Fibroblast of villous mesenchyme (primary cell): ENCODE measurements around the gene LDHA. TPM values are rescaled to one million over a fixed set of nuclear protein-coding genes. Genes with fewer than 3 reads are reported as not detected.
A peak's percentile ranks its signal among the peaks of the same experiment; 100 is the strongest.

Experiments
- DNase-seq: peaks from one replicate; pipeline ENCODE4 v3.0.0-alpha.2; 2010; ENCODE audit warnings: low read depth
- H3K4me3 ChIP-seq: 2 replicates; pipeline ENCODE4 v1.5.1; 2011; ENCODE audit warnings: low read depth, mild to moderate bottlenecking, low read length
- total RNA-seq: library from RNA; depleted of rRNA; stranded (reverse); fragments of >200 nt; gene quantifications from 2 replicates; pipeline ENCODE4 v1.2.3, GENCODE V29; 2012
- TF ChIP-seq, protein P1 (sequence below): IDR thresholded peaks from 2 replicates; pipeline ENCODE4 v1.5.1; 2012; ENCODE audit warnings: low read depth, mild to moderate bottlenecking, low read length; ENCODE audit not compliant: insufficient read depth

LDHA gene
- total RNA-seq: 497 and 586 TPM in 2 replicates

DNA sequence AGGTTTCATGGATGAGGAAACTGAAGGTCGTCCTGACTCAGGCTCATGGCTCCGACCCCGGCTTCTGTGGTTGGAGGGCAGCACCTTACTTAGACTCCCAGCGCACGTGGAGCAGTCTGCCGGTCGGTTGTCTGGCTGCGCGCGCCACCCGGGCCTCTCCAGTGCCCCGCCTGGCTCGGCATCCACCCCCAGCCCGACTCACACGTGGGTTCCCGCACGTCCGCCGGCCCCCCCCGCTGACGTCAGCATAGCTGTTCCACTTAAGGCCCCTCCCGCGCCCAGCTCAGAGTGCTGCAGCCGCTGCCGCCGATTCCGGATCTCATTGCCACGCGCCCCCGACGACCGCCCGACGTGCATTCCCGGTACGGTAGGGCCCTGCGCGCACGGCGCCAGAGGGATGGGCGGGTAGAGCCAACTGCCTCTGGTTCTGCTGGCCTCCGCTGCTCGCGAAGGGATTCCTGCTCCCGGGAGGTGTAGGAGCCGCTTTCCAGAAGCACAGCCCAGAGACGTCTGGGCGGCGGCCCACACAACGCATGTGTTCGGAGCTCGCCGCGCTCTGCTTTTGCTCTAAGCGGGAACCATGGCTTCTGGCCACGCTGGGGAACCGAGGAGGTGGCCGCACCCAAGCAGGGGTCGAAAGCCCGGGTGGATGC, at the start of gene LDHA:
Gene LDHA, plus strand, starts transcription at position 289 of the 653 bp plus-strand sequence. CDS start 2,280 bp downstream, outside the sequence.
- DNase-seq: peak; percentile 99
- TF ChIP-seq, protein P1, sequence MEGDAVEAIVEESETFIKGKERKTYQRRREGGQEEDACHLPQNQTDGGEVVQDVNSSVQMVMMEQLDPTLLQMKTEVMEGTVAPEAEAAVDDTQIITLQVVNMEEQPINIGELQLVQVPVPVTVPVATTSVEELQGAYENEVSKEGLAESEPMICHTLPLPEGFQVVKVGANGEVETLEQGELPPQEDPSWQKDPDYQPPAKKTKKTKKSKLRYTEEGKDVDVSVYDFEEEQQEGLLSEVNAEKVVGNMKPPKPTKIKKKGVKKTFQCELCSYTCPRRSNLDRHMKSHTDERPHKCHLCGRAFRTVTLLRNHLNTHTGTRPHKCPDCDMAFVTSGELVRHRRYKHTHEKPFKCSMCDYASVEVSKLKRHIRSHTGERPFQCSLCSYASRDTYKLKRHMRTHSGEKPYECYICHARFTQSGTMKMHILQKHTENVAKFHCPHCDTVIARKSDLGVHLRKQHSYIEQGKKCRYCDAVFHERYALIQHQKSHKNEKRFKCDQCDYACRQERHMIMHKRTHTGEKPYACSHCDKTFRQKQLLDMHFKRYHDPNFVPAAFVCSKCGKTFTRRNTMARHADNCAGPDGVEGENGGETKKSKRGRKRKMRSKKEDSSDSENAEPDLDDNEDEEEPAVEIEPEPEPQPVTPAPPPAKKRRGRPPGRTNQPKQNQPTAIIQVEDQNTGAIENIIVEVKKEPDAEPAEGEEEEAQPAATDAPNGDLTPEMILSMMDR: no peak
- peak within 1 kb of the TSS; percentile 91 for H3K4me3 ChIP-seq

DNA sequence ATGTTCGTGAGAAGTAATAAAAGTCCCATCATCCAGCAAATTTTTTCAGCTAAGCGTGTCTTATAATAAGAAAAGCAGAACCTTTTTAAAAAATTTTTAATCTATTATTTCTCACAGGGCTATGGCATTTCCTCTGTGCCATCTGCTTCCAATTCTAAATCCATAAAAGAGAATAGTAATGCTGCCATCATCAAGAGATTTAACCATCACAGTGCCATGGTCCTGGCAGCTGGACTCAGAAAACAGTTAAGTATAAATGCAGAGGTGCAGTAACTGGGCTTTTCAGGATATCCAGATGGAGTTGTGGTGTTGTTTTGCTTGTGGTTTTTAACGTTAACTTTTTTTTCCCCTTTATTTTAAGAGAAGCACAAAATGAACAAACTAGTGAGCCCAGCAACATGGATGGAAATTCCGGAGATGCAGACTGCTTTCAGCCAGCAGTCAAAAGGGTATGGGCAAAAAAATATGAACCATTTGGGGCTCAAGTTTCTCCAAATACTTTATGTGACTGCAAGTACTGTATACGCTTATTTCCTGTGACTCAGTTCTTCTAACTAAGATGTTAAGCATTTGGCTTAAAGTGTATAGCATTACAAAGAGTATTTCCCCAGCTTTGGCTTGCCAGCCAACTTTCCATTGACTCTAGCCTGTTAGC, 46.8 kb upstream of the LDHA start:
- TF ChIP-seq, protein P1: no peak
- no peak overlapping the region for H3K4me3 ChIP-seq

DNA sequence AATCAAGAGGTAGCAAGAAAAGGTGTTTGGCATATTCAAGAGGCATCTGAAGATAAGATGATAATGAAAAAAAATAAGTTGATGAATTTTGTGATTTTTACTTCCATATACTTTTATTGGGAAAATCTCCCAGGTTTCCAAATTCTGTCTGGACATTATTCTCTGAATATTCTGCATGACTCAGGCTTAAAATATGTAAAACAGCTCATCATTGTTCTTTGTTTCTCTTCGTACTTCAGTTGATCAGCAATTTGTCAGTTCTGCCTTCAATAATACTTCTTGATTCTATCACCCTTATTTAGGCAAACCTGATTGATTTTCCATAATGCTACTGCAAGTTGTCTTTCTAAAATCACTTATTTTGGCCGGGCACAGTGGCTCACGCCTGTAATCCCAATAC, 41.8 kb upstream of the LDHA start:
- no peak overlapping the region for H3K4me3 ChIP-seq
- no peak for DNase-seq
- TF ChIP-seq, protein P1: no peak

More for the DNA sequence above, 46.8 kb upstream of the LDHA start:
- no peak for DNase-seq

DNA sequence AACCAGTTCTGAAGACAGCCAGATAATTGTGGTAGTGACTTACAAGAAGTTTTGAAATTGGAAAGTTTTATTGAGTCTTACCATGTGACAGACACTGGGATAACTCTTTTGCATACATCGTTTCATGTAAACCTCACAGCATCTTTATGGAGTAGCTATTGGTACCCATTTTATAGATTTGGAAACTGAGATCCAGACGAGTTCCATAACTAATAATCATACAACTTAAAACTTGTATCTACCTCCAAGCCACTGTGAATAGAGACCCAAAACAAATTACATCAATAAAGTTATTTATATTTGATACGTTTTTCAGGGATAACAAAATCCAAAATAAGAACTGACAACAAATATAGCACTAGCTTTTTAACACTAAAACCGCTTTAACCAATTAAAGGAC, 35.7 kb upstream of the LDHA start:
- H3K4me3 ChIP-seq: no peak overlapping the region
- TF ChIP-seq, protein P1: no peak
- no peak for DNase-seq

DNA sequence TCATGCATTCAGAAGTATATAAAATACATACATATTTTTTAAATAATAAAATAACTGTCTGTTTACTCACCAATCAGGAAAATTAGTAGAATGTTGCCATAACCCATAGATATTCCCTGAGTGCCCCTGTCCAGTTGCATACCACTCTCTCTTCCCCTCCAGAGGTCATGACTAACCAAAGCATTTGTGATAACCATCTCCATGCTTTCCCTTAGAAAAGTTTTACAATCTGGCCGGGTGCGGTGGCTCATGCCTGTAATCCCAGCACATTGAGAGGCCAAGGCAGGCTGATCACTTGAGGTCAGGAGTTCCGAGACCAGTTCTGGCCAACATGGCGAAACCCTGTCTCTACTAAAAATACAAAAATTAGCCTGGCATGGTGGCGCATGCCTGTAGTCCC, 33.2 kb upstream of the LDHA start:
- no peak overlapping the region for H3K4me3 ChIP-seq
- peak; percentile 47 for DNase-seq
- TF ChIP-seq, protein P1: no peak

DNA sequence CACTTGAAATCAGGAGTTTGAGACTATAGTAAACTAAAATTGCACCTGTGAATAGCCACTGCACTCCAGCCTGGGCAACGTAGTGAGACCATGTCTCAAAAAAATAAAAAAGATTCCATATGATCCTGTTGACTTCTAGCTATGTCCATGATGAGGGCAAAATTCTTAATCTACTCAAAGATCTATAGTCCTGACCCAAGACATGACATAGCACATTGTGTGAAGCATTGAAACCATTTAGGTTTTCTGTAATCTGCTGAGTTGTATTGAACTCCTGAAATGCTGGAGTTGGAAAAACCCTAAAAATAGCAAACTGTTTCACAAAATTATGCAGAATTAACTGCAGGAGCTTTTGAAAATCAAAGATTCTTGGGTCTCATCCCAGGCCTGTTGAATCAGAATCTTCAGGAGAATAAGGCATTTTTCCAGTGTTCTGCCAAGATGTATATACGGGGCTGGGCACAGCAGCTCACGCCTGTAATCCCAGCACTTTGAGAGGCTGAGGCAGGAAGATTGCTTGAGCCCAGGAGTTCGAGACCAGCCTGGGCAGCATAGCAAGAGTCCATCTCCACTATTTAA, 29.8 kb upstream of the LDHA start:
- TF ChIP-seq, protein P1: no peak
- no peak for DNase-seq
- no peak overlapping the region for H3K4me3 ChIP-seq
